HepG2 (cell line): ENCODE results near the gene ANKRD36C.

Experiments
- ZNF879 ChIP-seq: sonication (generic); formaldehyde crosslinking; IDR thresholded peaks from 2 replicates; pipeline ENCODE4 v1.8.1; 2023; ENCODE audit warnings: missing genetic modification reagents
- TF ChIP-seq, protein P1 (sequence below): sonication (generic); formaldehyde crosslinking; IDR thresholded peaks from 2 replicates; pipeline ENCODE4 v1.4.0; 2020; ENCODE audit warnings: missing genetic modification reagents

DNA sequence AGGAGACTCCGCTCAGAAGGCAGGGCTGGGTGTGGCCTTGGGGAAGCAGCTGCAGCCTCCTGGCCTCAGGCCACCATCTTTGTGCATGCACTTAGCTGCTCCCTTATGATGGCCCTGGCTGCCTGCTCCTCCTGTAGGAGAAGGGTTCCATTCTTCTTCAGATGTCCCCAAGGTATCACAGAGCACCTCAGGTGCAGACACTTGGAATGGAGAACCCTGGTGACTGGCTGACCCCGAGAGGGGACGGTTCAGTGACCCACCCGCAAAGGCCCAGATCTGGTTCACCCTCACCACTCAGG lies 33.5 kb upstream of the ANKRD36C start:
- TF ChIP-seq, protein P1, sequence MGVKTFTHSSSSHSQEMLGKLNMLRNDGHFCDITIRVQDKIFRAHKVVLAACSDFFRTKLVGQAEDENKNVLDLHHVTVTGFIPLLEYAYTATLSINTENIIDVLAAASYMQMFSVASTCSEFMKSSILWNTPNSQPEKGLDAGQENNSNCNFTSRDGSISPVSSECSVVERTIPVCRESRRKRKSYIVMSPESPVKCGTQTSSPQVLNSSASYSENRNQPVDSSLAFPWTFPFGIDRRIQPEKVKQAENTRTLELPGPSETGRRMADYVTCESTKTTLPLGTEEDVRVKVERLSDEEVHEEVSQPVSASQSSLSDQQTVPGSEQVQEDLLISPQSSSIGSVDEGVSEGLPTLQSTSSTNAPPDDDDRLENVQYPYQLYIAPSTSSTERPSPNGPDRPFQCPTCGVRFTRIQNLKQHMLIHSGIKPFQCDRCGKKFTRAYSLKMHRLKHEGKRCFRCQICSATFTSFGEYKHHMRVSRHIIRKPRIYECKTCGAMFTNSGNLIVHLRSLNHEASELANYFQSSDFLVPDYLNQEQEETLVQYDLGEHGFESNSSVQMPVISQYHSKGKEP (CRISPR knock-in tag): no peak
- no peak for TF ChIP-seq ZNF879
